ENCODE results near the gene FCSK. TPM values are rescaled to one million over a fixed set of nuclear protein-coding genes. Genes with fewer than 3 reads are reported as not detected.

The FCSK gene
- total and polyA plus RNA-seq, 2 of the 8 experiments (the other 6 are each of a cell fraction or from before 2014, with no cell fraction given) = 4.6 to 5.1 TPM

DNA sequence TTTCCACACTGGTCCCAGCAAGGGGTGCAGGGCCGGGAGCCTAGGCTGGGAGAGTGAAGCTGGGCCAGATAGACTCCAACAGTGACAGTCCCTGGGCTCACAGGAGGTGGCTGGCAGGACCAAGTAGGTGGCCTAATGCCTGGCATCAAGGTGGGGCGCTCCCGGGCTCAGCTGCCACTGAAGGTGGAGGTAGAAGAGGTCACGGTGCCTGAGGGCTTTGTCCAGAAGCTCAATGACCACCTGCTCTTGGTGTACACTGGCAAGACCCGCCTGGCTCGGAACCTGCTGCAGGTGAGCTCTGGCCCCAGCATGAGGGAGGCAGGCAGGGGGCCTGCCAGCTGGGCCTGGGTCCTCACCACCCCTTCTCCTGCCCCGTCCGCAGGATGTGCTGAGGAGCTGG lies 23.8 kb downstream of the FCSK start:
- TF ChIP-seq RBBP5 (IDR thresholded peaks at IDR 0.05; ENCODE audit: borderline replicate concordance, low read depth, low read length) (no peak), EZH2 (IDR thresholded peaks at IDR 0.05; ENCODE audit: low read depth, low read length, severe bottlenecking) (no peak), SP4 (IDR thresholded peaks at IDR 0.05; ENCODE audit: low read length) (no peak), CHD2 (IDR thresholded peaks at IDR 0.05; ENCODE audit: low read length) (no peak), SAP30 (IDR thresholded peaks at IDR 0.05; ENCODE audit: insufficient read depth, insufficient replicate concordance, low read length) (no peak), POU5F1 (IDR thresholded peaks at IDR 0.05; ENCODE audit: low read depth, low read length) (no peak), KDM4A (IDR thresholded peaks at IDR 0.05; ENCODE audit: low read depth, low read length, severe bottlenecking) (no peak), JUND (IDR thresholded peaks at IDR 0.05; ENCODE audit: low read length) (no peak), YY1 (IDR thresholded peaks at IDR 0.05; ENCODE audit: low read depth, low read length) (no peak)
- TF ChIP-seq, protein P1, sequence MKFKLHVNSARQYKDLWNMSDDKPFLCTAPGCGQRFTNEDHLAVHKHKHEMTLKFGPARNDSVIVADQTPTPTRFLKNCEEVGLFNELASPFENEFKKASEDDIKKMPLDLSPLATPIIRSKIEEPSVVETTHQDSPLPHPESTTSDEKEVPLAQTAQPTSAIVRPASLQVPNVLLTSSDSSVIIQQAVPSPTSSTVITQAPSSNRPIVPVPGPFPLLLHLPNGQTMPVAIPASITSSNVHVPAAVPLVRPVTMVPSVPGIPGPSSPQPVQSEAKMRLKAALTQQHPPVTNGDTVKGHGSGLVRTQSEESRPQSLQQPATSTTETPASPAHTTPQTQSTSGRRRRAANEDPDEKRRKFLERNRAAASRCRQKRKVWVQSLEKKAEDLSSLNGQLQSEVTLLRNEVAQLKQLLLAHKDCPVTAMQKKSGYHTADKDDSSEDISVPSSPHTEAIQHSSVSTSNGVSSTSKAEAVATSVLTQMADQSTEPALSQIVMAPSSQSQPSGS (IDR thresholded peaks at IDR 0.05; ENCODE audit: low read length) = no peak
- H3K27ac ChIP-seq (ENCODE audit: low read depth, low read length) = no peak overlapping the region

More for the DNA sequence above, 23.8 kb downstream of the FCSK start:
- H3K4me1 ChIP-seq (replicated peaks in 1 of 4; ENCODE audit: control insufficient read depth in 3 of 4, insufficient read depth in 4 of 4, low read length in 3 of 4) = peaks cover 0 to 8% (median under 1%) of the 10 kb centered on the region in 4 experiments; a peak in 2 of 7 replicates
- H2BK20ac ChIP-seq (ENCODE audit: low read length) = no peak overlapping the region
- peaks cover 2% of the 10 kb centered on the region; the same call in 1 of the 2 replicates for H3K23me2 ChIP-seq (ENCODE audit: low read depth, low read length)
- FAIRE-seq = no peak
- H3K14ac ChIP-seq (ENCODE audit: insufficient read length) = no peak overlapping the region
- DNase-seq (ENCODE audit: low read depth in 1 of 2, low spot score in 2 of 2) = no peak
- no peak overlapping the region for H2AFZ ChIP-seq (ENCODE audit: low read length)
- H4K8ac ChIP-seq (ENCODE audit: extremely low read depth, insufficient read depth, low read length) = no peak overlapping the region
- no peak overlapping the region for H3K18ac ChIP-seq (ENCODE audit: extremely low read depth, low read length)
- WGBS, 2 experiments (ENCODE audit: extremely low coverage in 1 of 2, insufficient coverage in 1 of 2, insufficient read length in 1 of 2, insufficient replicate concordance in 2 of 2, low coverage in 1 of 2, low lambda C conversion rate in 2 of 2, missing lambda C conversion rate in 1 of 2) = 92% methylated on average over 8 of the region's 8 CpGs; no CpG with 5 or more reads in 1 of the 2 experiments
- H3K79me1 ChIP-seq (ENCODE audit: low read depth, low read length) = no peaks in the 10 kb centered on the region
- no peaks in the 10 kb centered on the region for H3K79me2 ChIP-seq (ENCODE audit: control insufficient read depth in 1 of 2, insufficient read depth in 2 of 2, low read length in 2 of 2)
- no peak overlapping the region for H3K9ac ChIP-seq (replicated peaks in 1 of 4; ENCODE audit: extremely low read depth in 1 of 4, low read depth in 3 of 4, low read length in 3 of 4)
- ChIA-PET CTCF (ENCODE audit: partially characterized antibody) (interaction anchor here (0.9 to 13.6 kb wide), 8 partner anchors 8 to 176 kb away, joined by 3 to 117 read pairs (median 6); no protein-coding TSS in a partner anchor), POLR2A (ENCODE audit: partially characterized antibody) (interaction anchor here (0.6 to 1.9 kb wide), 9 partner anchors 8 to 102 kb away, joined by 3 to 6 read pairs (median 4); partner anchors contain the start of gene FCSK)
- H4K20me1 ChIP-seq (replicated peaks in 1 of 2; ENCODE audit: control insufficient read depth in 1 of 2, insufficient read depth in 2 of 2, low read length in 2 of 2) = peaks cover 0 to 2% of the 10 kb centered on the region in 2 experiments
- no peak overlapping the region for H3K56ac ChIP-seq (replicated peaks; ENCODE audit: insufficient read length, low read depth, low read length)
- no peak overlapping the region for H3K4me3 ChIP-seq (ENCODE audit: extremely low read depth in 1 of 4, insufficient read depth in 2 of 4, low read depth in 3 of 4, low read length in 4 of 4)
- H3K9me3 ChIP-seq (ENCODE audit: insufficient read depth in 2 of 2, low read depth in 1 of 2, low read length in 1 of 2) = no peaks in the 10 kb centered on the region
- H3K4ac ChIP-seq (replicated peaks; ENCODE audit: insufficient read length, low read depth, low read length) = no peak overlapping the region
- no peak overlapping the region for H3K4me2 ChIP-seq (ENCODE audit: insufficient read depth in 1 of 2, low read depth in 2 of 2, low read length in 2 of 2)
- no peaks in the 10 kb centered on the region for H3K27me3 ChIP-seq (replicated peaks in 1 of 4; ENCODE audit: control insufficient read depth in 3 of 4, extremely low read depth in 1 of 4, insufficient read depth in 3 of 4, low read length in 3 of 4)
- H2BK12ac ChIP-seq (ENCODE audit: low read depth, low read length) = no peak overlapping the region
- no peak overlapping the region for H3K23ac ChIP-seq (ENCODE audit: insufficient read length)
- H4K5ac ChIP-seq (ENCODE audit: insufficient read length, low read depth, low read length) = no peak overlapping the region
- H2BK15ac ChIP-seq (ENCODE audit: low read length) = no peak overlapping the region
- peaks cover 3 to 24% (median 9%) of the 10 kb centered on the region in 4 experiments; a peak in 5 of 8 replicates for H3K36me3 ChIP-seq (ENCODE audit: control insufficient read depth in 2 of 4, insufficient read depth in 4 of 4, low read length in 3 of 4)
- H2BK5ac ChIP-seq (ENCODE audit: low read depth, low read length) = 0 out of 2 replicates have a peak overlapping the region, but pooled peaks have one; percentile 35
- no peak overlapping the region for H4K91ac ChIP-seq (replicated peaks; ENCODE audit: insufficient read length, low read length)
- no peak overlapping the region for H2BK120ac ChIP-seq (replicated peaks; ENCODE audit: low read depth, low read length)
- no peak overlapping the region for H2AK5ac ChIP-seq (ENCODE audit: low read depth, low read length)
